Placental epithelial cell (primary cell): ENCODE data around the gene AGR2. TPM values are rescaled to one million over a fixed set of nuclear protein-coding genes. Genes with fewer than 3 reads are reported as not detected.

ENCODE experiments used
- total RNA-seq: library from RNA; depleted of rRNA; stranded (reverse); fragments of >200 nt; gene quantifications from 2 replicates; pipeline ENCODE4 v1.2.3, GENCODE V29; 2012

Gene AGR2
- 870 and 914 TPM in 2 replicates for total RNA-seq

DNA sequence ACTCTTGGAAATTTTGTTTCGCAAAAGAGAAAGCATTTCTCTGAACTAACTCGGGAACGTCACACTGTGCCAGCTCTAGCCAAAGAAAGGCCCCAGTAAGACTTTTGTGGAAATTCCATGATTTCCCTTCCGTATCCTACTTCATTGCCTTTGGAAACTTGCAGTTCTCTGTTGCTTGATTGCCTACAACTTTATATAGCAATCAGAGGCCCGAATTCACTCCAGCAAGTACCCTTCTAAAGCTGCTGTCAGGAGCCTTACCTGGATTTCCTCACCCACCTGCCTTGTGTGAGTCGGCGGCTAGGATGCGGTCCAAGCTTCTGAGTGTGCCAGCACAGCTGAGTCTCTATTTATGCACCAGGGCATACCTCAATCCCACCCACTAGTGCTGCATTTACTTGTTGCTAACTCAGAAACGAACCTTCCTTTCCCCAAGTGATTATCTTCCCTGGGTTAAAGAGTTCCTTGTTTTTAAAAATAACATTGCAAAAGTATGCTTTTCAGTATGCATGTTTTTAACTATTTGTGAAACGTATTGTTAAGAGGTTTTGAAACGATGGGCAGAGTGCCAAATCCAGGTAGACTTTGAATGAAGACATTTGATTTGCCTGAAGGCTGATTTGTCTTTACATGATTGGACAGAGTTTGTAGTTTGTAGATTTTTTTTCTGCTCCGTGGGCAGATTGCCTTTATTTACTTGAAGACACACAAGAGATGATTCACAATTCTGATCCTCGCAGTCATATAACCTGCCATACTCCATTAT, at the start of gene AGR2:
TSS of gene AGR2 (minus strand) at position 326 of the 766 bp plus-strand sequence. CDS start 3,203 bp downstream, outside the sequence.

DNA sequence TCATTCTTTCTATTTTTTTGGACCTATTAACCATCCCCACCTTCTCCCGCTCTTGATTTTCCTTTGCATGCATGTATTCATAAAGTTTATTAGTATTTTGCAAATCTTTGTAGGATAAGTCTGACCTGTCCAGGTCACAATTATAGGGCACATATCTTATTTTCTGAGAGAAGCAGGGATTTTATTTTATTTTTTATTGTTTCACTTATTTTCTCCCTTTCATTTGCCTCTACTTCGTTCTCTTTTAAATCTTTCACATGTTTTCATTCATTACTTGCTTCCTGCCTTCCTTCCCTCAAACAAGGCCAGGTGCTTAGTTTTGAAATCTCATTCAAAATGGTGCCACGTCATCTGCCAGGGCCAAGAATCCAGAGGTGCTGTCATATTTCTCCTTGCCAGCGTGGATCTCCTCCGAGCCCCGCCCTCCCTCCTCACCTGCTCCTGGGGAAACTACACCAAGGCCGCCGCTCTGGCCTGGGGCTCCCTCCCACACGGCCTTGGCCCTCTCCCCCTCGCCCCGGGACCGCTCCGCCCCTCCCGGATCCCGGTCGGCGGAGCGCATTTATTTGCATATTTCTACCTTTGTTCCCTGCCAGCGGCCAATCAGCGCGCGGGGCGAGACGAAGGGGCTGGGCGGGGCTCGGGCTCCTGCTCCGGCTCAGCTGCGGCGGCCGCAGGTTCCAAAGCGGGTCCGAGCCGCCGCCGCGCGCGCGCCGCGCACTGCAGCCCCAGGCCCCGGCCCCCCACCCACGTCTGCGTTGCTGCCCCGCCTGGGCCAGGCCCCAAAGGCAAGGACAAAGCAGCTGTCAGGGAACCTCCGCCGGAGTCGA, 51.5 kb downstream of the AGR2 start, which contains the start of gene TSPAN13:
TSS of gene TSPAN13 (plus strand) at position 654 of the 830 bp plus-strand sequence. CDS start 213 bp downstream, outside the sequence.

Other genes starting within 250 kb of the AGR2 start
- 20.2 and 25.9 TPM in 2 replicates for gene ANKMY2, start 159.2 kb downstream of the AGR2 start, total RNA-seq
- gene BZW2, start 158.8 kb downstream of the AGR2 start, total RNA-seq, result 127 and 162 TPM in 2 replicates
- gene TSPAN13, start 51.2 kb downstream of the AGR2 start, total RNA-seq, result 44.4 and 91.1 TPM in 2 replicates
- gene AGR3, start 77.0 kb upstream of the AGR2 start, total RNA-seq, result 2.7 and 8.0 TPM in 2 replicates